HG02884 (cell line): Measurements from ENCODE around the gene WDR47.

Experiments
- ATAC-seq: cut with Tn5 transposase; IDR thresholded peaks from one replicate; pipeline ENCODE4 v1.9.1; 2021; ENCODE audit warnings: mild to moderate bottlenecking, moderate library complexity; ENCODE audit not compliant: unreplicated experiment

The WDR47 gene

DNA sequence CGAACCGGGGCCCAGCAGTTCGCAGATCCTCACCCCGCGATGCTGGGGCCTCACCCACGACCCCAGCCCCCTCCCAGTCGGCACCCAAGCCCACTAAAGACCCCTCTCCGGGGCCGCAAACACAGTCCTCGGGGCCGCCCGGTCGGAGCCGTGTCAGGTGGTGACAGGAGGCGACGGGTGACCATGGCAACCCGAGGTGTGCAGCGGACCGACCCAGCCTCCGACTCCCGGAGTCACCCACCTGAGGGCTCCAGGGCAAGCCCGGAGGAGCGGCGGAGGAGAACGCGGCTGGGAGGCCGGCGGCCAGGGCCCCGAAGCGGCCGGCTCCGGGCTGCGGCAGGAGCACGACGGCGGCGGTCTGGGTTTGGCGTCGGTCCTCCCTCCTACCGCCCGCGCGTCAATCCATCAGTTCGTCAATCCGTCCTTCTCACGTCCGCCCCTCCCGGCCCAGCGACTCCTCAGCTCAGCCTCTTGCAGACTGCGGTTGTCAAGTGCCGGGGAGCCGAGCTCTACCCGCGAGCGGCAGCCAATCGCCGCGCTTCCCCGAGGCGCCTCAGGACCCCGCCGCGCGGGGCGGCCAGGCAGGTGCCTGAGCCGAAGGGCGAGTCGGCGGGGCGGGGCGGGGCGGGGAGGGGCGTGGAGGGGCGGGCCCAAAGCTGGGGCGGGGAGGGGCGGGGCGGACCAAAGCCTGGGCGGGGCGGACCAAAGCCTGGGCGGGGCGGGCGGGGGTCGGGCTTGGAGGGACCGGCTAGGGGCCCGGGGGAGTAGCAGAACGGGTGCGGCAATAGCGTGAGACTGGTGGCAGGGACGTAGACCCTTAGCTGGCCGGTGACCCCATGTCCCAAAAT, at the start of gene WDR47:
TSS of gene WDR47 (minus strand) at position 482 of the 848 bp plus-strand sequence. CDS start 18,590 bp downstream, outside the sequence.
- peak; percentile 94 for ATAC-seq

DNA sequence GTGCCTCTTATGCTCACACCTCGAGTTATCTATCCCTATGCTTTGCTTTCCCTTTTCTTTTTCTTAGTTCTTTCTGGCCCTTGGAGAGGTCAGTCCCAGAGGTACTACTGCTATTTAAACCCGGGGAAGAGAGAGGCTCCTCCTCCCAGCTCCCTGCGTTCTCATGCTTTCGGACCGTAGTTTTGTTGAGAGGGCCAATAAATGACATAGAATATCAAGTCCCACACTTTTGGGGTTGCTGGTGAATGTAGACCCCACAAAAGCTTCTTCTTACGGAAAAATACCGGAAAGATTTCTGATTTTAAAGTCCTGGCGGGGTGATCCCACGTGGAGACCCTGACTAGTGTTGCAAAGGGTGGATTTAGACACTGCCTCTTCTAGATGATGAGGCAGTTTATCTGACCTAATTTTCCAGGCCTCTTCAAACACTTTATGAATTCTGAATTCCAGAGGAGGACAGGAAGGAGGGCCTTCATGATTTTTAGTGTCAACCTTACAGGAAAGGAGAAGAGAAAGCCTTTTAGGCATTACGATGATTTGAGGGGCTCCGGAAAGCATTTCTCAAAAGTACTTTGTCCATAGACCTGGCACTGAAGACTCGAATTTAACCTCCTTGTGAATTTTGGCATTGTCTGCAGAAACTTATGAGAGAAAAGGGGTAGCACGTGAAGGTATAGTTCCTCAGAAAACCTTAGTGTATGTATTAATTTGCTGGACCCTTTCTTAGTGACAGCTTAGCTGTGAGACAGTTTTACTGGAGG, 49.4 kb upstream of the WDR47 start:
- peak; percentile 46 for ATAC-seq

DNA sequence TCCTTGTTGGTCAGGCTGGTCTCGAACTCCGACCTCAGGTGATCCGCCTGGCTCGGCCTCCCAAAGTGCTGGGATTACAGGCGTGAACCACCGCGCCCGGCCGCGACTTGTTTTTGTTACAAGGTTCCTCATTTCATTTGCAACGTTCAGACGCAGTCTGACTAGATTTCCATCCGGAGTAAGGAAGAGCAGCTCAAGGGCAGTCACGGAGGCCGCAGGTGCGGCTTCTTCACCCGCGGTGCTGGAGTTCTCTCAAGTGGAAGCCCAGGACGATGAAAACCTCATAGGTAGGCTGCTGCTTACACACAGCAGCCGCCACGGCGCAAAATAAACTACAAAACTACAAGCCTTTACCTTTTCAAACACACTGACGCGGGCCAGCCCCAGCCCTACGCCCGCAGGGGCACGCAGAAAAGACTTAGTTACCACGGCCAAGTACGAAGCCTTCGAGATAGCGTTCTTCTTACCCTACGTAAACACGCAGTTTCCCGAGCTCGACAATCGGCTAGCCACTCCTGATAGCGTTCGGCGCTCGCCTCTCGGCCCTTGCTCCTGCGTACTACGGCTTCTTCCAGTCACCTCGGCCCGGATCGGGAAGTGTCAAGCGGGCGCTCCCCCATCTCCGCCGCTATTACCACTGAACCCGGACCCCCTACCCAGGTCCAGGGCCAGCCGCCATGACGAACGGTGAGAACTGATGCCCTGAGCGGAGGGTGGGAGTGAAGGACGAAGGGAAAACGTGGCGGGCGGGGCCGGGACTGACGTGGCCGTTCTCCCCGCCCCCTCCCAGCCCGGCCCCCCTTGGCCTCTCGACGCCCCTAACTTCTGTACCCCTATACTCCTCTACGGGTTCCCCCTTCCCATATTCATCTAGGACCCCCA, 48.5 kb upstream of the WDR47 start, which contains the start of gene TMEM167B:
TSS of gene TMEM167B (plus strand) at position 569 of the 882 bp plus-strand sequence. CDS start at position 678, 109 bp downstream.
- peak; percentile 80 for ATAC-seq

DNA sequence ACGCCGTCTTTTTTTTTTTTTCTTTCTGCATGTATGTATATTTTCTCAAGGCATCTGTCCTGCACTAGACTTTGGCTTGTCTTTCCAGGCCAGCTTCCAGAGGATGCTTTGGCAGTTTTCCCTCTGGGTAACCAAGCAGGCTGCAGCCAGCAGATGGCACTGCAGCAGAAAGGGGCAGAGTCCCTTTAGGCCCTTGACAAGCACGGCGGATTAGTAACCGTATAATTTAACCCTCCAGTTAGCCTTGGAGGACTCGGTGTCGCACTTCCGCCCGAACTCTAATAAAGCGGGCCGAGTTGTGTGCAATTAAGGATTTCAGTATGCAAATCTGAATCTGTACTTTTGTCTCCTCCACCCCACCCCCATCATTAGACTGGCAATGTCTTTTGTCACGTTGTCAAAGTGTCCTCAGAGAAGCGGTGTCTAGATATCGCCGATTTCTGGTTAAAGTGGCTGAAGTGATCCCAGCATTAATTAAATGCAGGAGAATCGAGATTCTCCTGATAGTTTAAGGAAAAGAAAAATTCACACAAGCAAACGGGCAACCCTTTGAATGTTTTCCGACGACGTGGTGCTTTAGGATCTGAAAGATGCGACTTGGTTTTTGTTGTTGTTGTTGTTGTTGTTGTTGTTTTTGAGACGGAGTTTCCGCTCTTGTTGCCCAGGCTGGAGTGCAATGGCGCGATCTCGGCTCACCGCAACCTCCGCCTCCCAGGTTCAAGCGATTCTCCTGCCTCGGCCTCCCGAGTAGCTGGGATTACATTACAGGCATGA, 47.5 kb upstream of the WDR47 start:
- no peak for ATAC-seq

DNA sequence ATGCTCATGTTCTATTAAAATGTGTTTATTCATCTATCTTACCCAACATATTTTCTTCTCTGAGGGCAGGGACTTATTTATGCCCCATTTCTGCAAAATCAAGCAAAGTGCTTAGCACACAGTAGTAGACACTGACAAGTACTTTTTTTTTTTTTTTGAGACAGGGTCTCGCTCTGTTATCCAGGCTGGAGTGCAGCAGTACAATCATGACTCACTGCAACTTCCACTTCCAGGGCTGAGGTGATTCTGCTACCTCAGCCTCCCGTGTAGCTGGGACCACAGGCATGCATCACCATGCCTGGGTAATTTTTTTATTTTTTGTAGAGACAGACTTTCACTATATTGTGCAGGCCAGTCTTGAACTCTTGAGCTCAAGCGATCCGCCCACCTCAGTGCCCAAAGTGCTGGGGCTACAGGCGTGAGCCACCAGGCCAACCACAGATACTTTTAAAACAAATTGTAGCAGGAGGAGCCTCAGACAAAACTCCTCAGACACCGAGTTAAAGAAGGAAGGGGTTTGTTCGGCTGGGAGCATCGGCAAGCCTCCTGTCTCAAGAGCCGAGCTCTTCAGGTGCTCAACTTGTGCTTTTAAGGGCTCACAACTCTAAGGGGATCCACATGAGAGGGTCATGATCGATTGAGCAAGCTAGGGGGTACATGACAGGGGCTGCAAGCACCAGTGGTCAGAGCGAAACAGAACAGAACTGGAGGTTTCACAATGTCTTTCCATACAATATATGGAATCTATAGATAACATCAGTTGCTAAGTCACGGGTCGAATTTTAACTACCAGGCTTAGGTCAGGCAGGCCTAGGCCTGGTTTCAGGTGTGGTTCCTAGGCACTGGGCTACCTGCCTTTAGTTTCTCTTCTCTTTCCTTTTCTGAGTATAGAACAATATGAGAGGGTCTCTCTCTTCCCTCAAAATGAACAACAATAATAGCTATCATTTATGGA, 42.9 kb upstream of the WDR47 start:
- no peak for ATAC-seq

DNA sequence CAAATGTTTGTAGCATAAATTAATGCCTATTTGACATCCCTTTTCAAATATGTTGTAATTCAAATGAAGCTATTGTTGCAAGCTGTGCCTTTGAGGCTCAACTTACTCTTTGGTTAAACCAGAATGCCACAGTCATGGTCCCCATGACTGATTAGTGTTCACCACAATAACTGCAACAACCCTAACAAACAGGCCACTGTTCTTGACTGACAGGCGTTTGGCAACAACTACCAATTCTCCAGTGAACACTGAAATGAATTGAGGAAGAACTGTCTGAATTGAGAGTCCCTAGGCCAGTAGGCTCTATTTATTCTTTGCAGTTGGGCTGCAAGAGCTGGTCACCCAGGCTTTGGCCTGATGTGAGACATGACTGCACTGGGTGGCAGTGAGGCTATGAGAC, 42.0 kb upstream of the WDR47 start:
- ATAC-seq, result no peak

DNA sequence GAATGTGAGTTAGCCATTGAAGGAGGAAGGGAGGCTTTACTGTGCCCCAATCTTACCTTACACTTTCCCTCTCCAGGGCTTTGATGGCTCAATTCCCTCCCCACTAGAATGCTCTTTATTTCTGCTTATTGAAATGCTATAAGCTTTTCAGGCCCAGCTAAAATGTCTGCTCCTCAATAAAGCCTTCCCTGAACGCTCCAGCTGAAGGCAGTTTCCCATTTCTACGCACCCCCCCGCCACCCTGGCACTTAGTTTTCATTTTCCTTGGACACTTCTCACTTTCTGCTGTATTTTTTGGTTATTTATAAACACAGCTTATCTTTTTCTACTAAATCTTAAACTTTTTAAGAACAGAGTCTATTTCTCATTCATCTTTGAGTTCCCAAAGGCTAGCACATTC, 41.6 kb upstream of the WDR47 start:
- no peak for ATAC-seq

DNA sequence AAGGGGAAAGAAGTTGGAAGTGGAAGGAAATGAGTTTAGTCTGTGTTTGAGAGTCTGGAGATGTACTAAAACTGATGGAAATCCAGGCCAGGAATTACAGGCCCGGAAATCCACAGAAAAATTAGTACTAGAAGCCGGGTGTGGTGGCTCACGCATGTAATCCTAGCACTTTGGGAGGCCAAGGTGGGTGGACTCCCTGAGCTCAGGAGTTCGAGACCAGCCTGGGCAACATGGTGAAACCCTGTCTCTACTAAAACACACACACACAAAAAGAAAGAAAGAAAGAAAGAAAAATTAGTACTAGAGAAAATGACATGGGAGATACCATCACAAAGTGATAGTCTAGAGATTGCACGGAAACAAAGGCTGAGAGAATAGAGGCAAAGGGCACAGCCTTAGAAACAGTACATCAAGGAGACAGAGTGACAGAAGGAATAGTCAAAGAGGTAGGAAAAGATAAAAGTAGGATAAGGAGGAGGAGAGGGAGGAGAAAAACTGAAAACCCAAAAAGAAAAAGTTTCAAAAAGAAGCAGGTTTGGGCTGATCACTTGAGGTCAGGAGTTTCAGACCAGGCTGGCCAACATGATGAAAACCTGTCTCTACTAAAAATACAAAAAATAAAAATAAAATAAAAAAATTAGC, 38.7 kb upstream of the WDR47 start:
- ATAC-seq, result no peak

DNA sequence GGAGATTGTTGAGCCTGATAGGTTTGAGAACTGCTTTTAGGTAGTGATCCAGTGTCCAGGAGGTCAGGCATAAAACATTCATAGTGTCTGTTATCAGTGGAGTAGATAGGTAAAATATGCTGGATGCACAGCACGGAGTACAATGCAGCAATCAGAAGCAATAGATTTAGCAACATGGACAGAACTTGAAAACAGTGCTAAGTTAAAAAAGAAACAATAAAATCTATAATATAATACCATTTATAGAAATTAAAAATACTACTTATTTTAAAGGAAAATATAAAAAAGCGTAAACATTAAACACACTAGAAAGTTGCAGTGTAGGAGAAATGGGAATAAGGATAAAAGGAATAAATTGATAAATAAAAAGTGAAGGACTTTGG, 37.3 kb upstream of the WDR47 start:
- no peak for ATAC-seq

DNA sequence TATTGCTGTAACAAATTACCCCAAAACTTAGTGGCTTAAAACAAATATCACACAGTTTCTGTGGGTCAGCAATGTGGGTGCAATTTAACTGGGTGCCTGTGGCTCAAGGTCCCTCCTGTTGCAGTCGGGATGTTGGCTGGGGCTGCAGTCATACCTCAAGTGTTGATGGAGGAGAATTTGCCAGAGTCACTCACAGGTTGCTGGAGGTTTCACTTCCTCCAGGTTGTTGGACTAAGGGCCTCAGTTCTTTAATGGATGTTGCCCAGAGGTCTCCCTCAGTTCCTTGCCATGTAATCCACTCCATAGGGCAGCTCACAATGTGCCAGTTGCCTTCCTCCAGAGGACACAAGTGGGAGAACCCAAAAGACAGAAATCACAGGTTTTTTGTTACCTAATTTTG, 36.4 kb upstream of the WDR47 start:
- ATAC-seq, result no peak

DNA sequence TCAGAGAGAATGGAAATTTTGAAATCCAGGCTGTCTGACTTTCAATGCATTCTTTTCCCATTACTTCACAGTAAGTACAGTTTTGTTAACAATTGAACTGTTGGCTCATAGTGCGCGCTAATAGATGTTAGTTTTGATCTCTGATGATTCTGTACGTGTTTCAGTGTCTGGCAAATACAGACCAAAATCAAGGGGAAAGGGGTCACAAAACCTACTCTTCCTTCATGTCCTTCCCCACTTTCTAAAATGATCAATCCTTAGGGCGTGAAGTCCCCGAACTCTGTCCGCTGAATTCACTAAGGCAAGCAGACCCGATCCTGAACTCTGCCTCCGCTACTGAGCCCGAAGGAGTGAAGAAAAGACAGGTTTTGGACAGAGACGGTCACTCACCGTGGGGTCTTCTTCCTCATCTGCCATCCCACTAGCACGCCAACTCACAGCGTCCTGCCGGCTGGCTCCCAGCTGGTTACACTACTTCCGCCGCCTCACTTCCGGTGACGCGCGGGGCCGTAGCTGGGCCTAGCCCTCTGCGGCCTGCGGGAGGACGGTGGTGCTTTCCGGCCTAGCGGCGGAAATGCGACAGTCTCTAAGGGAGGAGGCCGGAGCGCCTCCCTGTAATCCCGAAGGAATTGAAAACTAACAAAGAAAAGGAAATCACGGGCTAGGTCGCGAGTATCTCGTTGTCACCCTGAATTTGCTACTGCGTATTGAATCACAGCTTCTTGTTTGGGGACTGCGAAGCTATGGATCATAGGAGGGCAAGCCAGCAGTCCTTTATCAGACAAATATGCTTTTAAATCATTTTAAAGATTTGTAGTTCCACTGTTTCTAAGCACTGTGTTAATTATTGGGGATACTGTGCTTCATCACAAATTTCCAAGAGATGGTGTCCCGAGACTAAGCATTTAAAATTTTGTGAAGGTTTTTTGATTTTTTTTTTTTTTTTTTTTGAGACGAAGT, 33.9 kb upstream of the WDR47 start, which contains the start of gene TAF13:
TSS of gene TAF13 (minus strand) at position 473 of the 960 bp plus-strand sequence. CDS start at position 417, 56 bp downstream.
- ATAC-seq, result peak; percentile 99

DNA sequence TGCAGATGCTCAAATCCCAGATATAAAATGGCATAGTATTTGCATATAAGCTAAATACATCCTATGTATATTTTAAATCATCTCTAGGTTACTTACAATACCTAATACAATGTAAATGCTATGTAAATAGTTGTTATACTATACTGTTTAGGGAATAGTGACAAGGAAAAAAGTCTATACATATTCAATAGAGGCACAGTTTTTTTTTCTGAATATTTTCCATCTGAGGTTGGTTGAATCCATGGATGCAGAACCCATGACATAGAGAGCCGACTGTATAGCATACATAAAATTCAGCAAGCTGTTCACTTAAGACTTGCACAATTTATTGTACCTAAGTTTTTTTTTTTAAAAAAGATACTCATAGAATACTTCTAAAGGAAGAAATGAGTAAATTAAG, 27.4 kb upstream of the WDR47 start:
- no peak for ATAC-seq

DNA sequence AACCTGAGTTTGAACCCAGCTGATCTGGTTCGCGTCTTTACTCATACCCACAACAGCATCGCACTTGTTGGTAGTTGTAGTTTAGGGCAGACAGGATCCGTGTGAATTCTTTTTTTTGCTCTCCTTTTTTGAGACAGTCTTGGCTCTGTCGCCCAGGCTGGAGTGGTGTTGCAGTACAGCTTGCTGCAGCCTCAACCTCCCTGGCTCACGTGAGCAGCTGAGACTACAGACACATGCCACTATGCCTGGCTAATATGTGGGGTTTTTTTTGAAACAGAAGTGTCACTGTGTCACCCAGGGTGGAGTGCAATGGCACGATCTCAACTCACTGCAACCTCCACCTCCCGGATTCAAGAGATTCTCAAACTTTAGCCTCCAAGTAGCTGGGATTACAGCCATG, 26.0 kb upstream of the WDR47 start:
- no peak for ATAC-seq

DNA sequence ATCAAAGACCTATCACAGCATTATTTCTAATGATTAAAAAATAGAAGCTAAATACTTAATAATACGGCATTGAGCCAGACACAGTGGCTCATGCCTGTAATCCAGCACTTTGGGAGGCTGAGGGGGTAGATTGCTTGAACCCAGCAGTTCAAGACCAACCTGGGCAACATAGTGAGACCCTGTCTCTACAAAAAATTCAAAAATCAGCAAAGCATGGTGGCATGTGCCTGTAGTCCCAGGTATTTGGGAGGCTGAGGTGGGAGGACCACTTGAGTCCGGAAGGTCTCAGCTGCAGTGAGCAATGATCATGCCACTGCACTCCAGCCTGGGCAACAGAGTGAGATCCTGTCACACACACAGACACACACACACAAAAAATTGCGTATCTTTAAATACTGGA, 23.2 kb upstream of the WDR47 start:
- no peak for ATAC-seq

DNA sequence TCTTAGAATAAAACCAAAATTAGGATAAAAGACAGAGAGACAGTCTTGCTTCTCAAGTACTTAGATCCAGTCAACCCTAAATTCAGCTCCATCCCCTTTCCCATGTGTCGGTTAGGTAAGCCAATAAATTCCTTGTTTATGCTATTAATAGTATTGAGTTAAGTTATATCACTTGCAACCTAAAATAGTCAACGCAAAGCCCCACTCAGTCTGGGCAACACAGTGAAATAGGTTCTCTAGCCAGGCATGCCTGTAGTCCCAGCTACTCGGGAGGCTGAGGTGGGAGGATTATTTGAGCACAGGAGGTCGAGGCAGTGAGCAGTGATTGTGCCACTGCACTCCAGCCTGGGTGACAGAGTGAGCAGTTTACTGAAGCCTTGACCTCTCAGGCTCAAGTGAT, 19.3 kb upstream of the WDR47 start:
- ATAC-seq, result no peak

DNA sequence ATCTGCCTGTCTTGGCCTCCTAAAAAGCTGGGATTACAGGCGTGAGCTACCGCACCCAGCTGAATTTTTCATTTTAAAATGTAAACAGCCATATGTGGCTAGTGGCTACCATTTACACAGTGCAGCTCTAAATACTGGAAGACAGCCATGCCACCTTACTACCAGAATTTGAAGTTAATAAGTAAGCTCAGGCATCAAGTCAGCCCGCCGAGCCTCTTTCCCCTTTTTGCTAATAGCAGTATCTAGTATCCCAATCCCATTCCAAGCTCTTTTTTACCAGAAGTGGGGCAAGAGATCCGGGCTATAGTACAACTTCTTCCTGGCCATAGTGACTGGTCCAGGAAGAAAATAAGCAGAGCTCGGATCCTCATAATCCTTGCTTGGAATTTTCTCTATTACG, 18.8 kb upstream of the WDR47 start:
- no peak for ATAC-seq

DNA sequence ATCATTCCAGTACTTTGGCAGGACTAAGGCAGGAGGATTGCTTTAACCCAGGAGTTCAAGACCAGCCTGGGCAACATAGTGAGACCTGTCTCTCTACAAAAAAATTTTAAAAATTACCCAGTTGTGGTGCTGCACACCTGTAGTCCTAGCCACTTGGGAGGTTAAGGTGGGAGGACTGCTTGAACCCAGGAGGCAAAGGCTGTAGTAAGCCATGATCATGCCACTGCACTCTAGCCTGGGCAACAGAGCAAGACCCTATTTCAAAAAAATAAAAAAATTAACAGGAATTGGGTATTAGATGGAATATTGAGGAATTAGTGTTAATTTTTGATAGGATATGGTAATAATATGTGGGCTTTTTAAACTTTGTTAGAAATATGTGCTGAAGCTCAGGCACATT, 17.1 kb upstream of the WDR47 start:
- ATAC-seq, result no peak
